GM19240 (cell line): ENCODE measurements around the gene NEK7.
"Not testable (repeated sequence)": the region's sequence is repeated elsewhere in the genome, so short reads cannot be mapped to it uniquely, and the experiment has no call there.

Source experiments
- DNase-seq: peaks from one replicate; pipeline ENCODE4 v3.0.0; 2011; ENCODE audit warnings: low spot score; ENCODE audit not compliant: insufficient read length

Gene NEK7

GRCh38 chr1:198205016-198205684 lies 48.4 kb downstream of the NEK7 start:
- no peak for DNase-seq

- no peak for DNase-seq
These were observed 49.5 kb downstream of the NEK7 start for GRCh38 chr1:198206292-198206691.

- DNase-seq = no peak
These were observed 54.9 kb downstream of the NEK7 start for GRCh38 chr1:198211696-198212095.

GRCh38 chr1:198212126-198212525 lies 55.3 kb downstream of the NEK7 start:
- no peak for DNase-seq

GRCh38 chr1:198212675-198213074 lies 55.9 kb downstream of the NEK7 start:
- no peak for DNase-seq

- DNase-seq = no peak
These were observed 58.1 kb downstream of the NEK7 start for GRCh38 chr1:198214924-198215323.

- DNase-seq = no peak
These were observed 63.6 kb downstream of the NEK7 start for GRCh38 chr1:198220428-198220827.

GRCh38 chr1:198227010-198227409 lies 70.2 kb downstream of the NEK7 start:
- not testable (repeated sequence) for DNase-seq

- not testable (repeated sequence) for DNase-seq
These were observed 70.7 kb downstream of the NEK7 start for GRCh38 chr1:198227454-198227853.

GRCh38 chr1:198228925-198229324 lies 72.1 kb downstream of the NEK7 start:
- no peak for DNase-seq

GRCh38 chr1:198231779-198232178 lies 75.0 kb downstream of the NEK7 start:
- DNase-seq = no peak

- no peak for DNase-seq
These were observed 75.6 kb downstream of the NEK7 start for GRCh38 chr1:198232378-198232777.

- DNase-seq = no peak
These were observed 76.3 kb downstream of the NEK7 start for GRCh38 chr1:198232940-198233675.

- no peak for DNase-seq
These were observed 77.9 kb downstream of the NEK7 start for GRCh38 chr1:198234520-198235251.

GRCh38 chr1:198238121-198238520 lies 81.3 kb downstream of the NEK7 start:
- DNase-seq = no peak

- no peak for DNase-seq
These were observed 84.8 kb downstream of the NEK7 start for GRCh38 chr1:198241553-198241952.

- DNase-seq = no peak
These were observed 88.0 kb downstream of the NEK7 start for GRCh38 chr1:198244772-198245171.

GRCh38 chr1:198245379-198245778 lies 88.6 kb downstream of the NEK7 start:
- no peak for DNase-seq

GRCh38 chr1:198246337-198246736 lies 89.5 kb downstream of the NEK7 start:
- no peak for DNase-seq

GRCh38 chr1:198253259-198253658 lies 96.5 kb downstream of the NEK7 start:
- DNase-seq = no peak

- DNase-seq = peak; percentile 24
These were observed 96.9 kb downstream of the NEK7 start for GRCh38 chr1:198253668-198254067.

- DNase-seq = no peak
These were observed 97.7 kb downstream of the NEK7 start for GRCh38 chr1:198254521-198254920.
